H1 (cell line): ENCODE results near the gene AURKAIP1. TPM values are rescaled to one million over a fixed set of nuclear protein-coding genes. Genes with fewer than 3 reads are reported as not detected.

ENCODE experiments used
- CREB1 ChIP-seq: IDR thresholded peaks from 2 replicates; pipeline ENCODE4 v1.6.1; 2012; ENCODE audit warnings: inconsistent platforms
- CTBP2 ChIP-seq: IDR thresholded peaks from 2 replicates; pipeline ENCODE4 v1.7.0; 2011; ENCODE audit warnings: borderline replicate concordance, mild to moderate bottlenecking, moderate library complexity, mixed read lengths, low read length; ENCODE audit not compliant: insufficient read depth, insufficient read length
- CTCF ChIP-seq, 3 experiments: IDR thresholded peaks; 1 replicate in 2 of 3; 2 replicates in 1 of 3; pipeline versions ENCODE4 v1.5.1 to v1.6.1; 2011; ENCODE audit warnings: low read length in 3 of 3, mild to moderate bottlenecking in 3 of 3, inconsistent platforms in 2 of 3, low read depth in 1 of 3, moderate library complexity in 1 of 3; ENCODE audit not compliant: insufficient read depth in 1 of 3; ENCODE audit errors: control extremely low read depth in 1 of 3
- EGR1 ChIP-seq: IDR thresholded peaks from 2 replicates; pipeline ENCODE4 v1.6.1; 2011; ENCODE audit warnings: low read depth, low read length, borderline replicate concordance
- GABPA ChIP-seq: IDR thresholded peaks from 2 replicates; pipeline ENCODE4 v1.6.1; 2011; ENCODE audit warnings: mild to moderate bottlenecking, low read length, moderate library complexity, borderline replicate concordance; ENCODE audit not compliant: insufficient read depth
- GTF2F1 ChIP-seq: IDR thresholded peaks from 2 replicates; pipeline ENCODE4 v1.6.1; 2012; ENCODE audit warnings: low read depth, low read length, improper control_type of control experiment, borderline replicate concordance
- HDAC2 ChIP-seq, 2 experiments: fragments of 300-600 bp in 1 of 2; sonication (generic) in 1 of 2; IDR thresholded peaks; 2 replicates each; pipeline ENCODE4 v1.6.1; 2011 to 2012; ENCODE audit warnings: low read depth in 2 of 2, low read length in 2 of 2, mild to moderate bottlenecking in 2 of 2, moderate library complexity in 2 of 2, borderline replicate concordance in 1 of 2, inconsistent platforms in 1 of 2
- JUND ChIP-seq: IDR thresholded peaks from 2 replicates; pipeline ENCODE4 v1.6.1; 2011; ENCODE audit warnings: mild to moderate bottlenecking, improper control_type of control experiment, low read length
- NRF1 ChIP-seq: IDR thresholded peaks from 2 replicates; pipeline ENCODE4 v1.6.1; 2011; ENCODE audit warnings: mild to moderate bottlenecking, low read depth, low read length, improper control_type of control experiment
- POLR2A ChIP-seq, 2 experiments: IDR thresholded peaks; 1 replicate in 1 of 2; 2 replicates in 1 of 2; pipeline ENCODE4 v1.6.1; 2011; ENCODE audit warnings: low read depth in 2 of 2, low read length in 2 of 2, mild to moderate bottlenecking in 2 of 2; ENCODE audit errors: control extremely low read depth in 1 of 2
- POLR2AphosphoS5 ChIP-seq: IDR thresholded peaks from 2 replicates; pipeline ENCODE4 v1.6.1; 2011; ENCODE audit warnings: low read depth, low read length
- POU5F1 ChIP-seq: IDR thresholded peaks from 2 replicates; pipeline ENCODE4 v1.6.1; 2011; ENCODE audit warnings: low read depth, mild to moderate bottlenecking, low read length, moderate library complexity
- RAD21 ChIP-seq, 2 experiments: IDR thresholded peaks in 1 of 2; conservative IDR thresholded peaks in 1 of 2; 2 replicates each; pipeline ENCODE4 v1.6.1; 2011; ENCODE audit warnings: low read depth in 2 of 2, low read length in 2 of 2, improper control_type of control experiment in 1 of 2, inconsistent platforms in 1 of 2, mild to moderate bottlenecking in 1 of 2, moderate library complexity in 1 of 2
- SAP30 ChIP-seq: fragments of 300-600 bp; sonication (generic); IDR thresholded peaks from 2 replicates; pipeline ENCODE4 v1.7.1; 2012; ENCODE audit warnings: low read length, moderate library complexity, mild to moderate bottlenecking, inconsistent platforms; ENCODE audit not compliant: insufficient read depth, insufficient replicate concordance
- SIN3A ChIP-seq, 2 experiments: IDR thresholded peaks in 1 of 2; conservative IDR thresholded peaks in 1 of 2; 2 replicates each; pipeline ENCODE4 v1.6.1; 2011 to 2012; ENCODE audit warnings: low read length in 2 of 2, improper control_type of control experiment in 1 of 2, low read depth in 1 of 2, mild to moderate bottlenecking in 1 of 2
- SIRT6 ChIP-seq: IDR thresholded peaks from one replicate; pipeline ENCODE4 v1.7.1; 2012; ENCODE audit warnings: low read length, inconsistent platforms
- SP1 ChIP-seq: IDR thresholded peaks from 2 replicates; pipeline ENCODE4 v1.6.1; 2011; ENCODE audit warnings: low read depth, low read length
- SP2 ChIP-seq: IDR thresholded peaks from 2 replicates; pipeline ENCODE4 v1.6.1; 2012; ENCODE audit warnings: mild to moderate bottlenecking, low read length, inconsistent platforms
- SRF ChIP-seq: IDR thresholded peaks from 2 replicates; pipeline ENCODE4 v1.6.1; 2011; ENCODE audit warnings: mild to moderate bottlenecking, low read depth, low read length, moderate library complexity
- TBP ChIP-seq: IDR thresholded peaks from 2 replicates; pipeline ENCODE4 v1.6.1; 2011; ENCODE audit warnings: low read depth, low read length, improper control_type of control experiment
- polyA plus RNA-seq, 7 experiments: library from polyadenylated mRNA; depleted of rRNA in 3 of 7; stranded (reverse) in 5 of 7; unstranded in 2 of 7; fragments of >200 nt in 5 of 7; fragments of 200-250 nt in 2 of 7; gene quantifications; 1 replicate in 5 of 7; 2 replicates in 1 of 7; 4 replicates in 1 of 7; pipeline versions ENCODE4 v1.2.1 to v1.2.3, GENCODE V29; 2011 to 2013; ENCODE audit warnings: missing spikeins in 2 of 7, mixed read lengths in 2 of 7
- total RNA-seq: library from RNA; stranded (reverse); fragmentation: NEBNext Ultra II Directional; extraction: Animal tissue kit (Norgen Biotek cat#: 25700); gene quantifications from 2 replicates; pipeline ENCODE4 v1.2.1, GENCODE V29; 2021
- TF ChIP-seq, protein P1 (sequence below): IDR thresholded peaks from 2 replicates; pipeline ENCODE4 v1.6.1; 2012; ENCODE audit warnings: inconsistent platforms

Gene AURKAIP1
- total and polyA plus RNA-seq, 2 of the 8 experiments (the other 6 are each of a cell fraction or from before 2014, with no cell fraction given), result 87.8 to 194 TPM

- no peak for TF ChIP-seq POU5F1
- peak; percentile 95 for TF ChIP-seq CREB1
- 0 out of 2 replicates have a peak, but pooled peaks have one; percentile 4 for TF ChIP-seq SRF
- TF ChIP-seq SAP30, result no peak
- no peak for TF ChIP-seq EGR1
- TF ChIP-seq RAD21 (IDR thresholded peaks at IDR 0.05 in 1 of 2, conservative IDR thresholded peaks at IDR 0.05 in 1 of 2; ENCODE audit: low read depth in 2 of 2, low read length in 2 of 2), result peak; percentile 6 to 24; a peak in 2 of 4 replicates
- no peak for TF ChIP-seq SIRT6
- TF ChIP-seq, protein P1, sequence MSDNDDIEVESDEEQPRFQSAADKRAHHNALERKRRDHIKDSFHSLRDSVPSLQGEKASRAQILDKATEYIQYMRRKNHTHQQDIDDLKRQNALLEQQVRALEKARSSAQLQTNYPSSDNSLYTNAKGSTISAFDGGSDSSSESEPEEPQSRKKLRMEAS, result peak; percentile 40; the same call in 1 of the 2 replicates
- TF ChIP-seq SP2, result peak; percentile 88
- TF ChIP-seq NRF1, result 0 out of 2 replicates have a peak, but pooled peaks have one; percentile 16
- TF ChIP-seq HDAC2 (IDR thresholded peaks at IDR 0.05; ENCODE audit: borderline replicate concordance in 1 of 2, low read depth in 2 of 2, low read length in 2 of 2), result no peak; a peak in 1 of 4 replicates
- TF ChIP-seq CTCF (IDR thresholded peaks at IDR 0.05; ENCODE audit: control extremely low read depth in 1 of 3, insufficient read depth in 1 of 3, low read depth in 1 of 3, low read length in 3 of 3), result peak in 2 of 3 experiments; percentile 59 to 60; a peak in 3 of 4 replicates
- peak; percentile 98 for TF ChIP-seq SP1
- TF ChIP-seq SIN3A (conservative IDR thresholded peaks at IDR 0.05 in 1 of 2, IDR thresholded peaks at IDR 0.05 in 1 of 2; ENCODE audit: low read depth in 1 of 2, low read length in 2 of 2), result peak in 1 of 2 experiments; percentile 93; a peak in 2 of 4 replicates
- peak in 1 of 2 experiments; percentile 66; a peak in 1 of 3 replicates for TF ChIP-seq POLR2A (IDR thresholded peaks at IDR 0.05; ENCODE audit: control extremely low read depth in 1 of 2, low read depth in 2 of 2, low read length in 2 of 2)
- no peak for TF ChIP-seq CTBP2
- TF ChIP-seq TBP, result peak; percentile 51; the same call in 1 of the 2 replicates
- TF ChIP-seq POLR2AphosphoS5, result peak; percentile 35
- TF ChIP-seq GTF2F1, result no peak
- TF ChIP-seq GABPA, result peak; percentile 83; the same call in 1 of the 2 replicates
- TF ChIP-seq JUND, result no peak
Measured at GRCh38 chr1:1399187-1399871, 24.3 kb upstream of the AURKAIP1 start, which contains the start of gene CCNL2 (continued).
